Breast epithelium (tissue), 4 donors: Measurements from ENCODE around the gene MUC4. TPM values are rescaled to one million over a fixed set of nuclear protein-coding genes. Genes with fewer than 3 reads are reported as not detected.

ENCODE experiments used
- DNase-seq, 2 donors: peaks; one replicate each; pipeline ENCODE4 v3.0.0-alpha.2; 2019; ENCODE audit warnings: low spot score in 2 of 2
- H3K27ac ChIP-seq, 2 donors: fragments of 200-600 bp; sonication (generic) in 1 of 2; one replicate each; pipeline ENCODE4 v1.5.1; 2016 to 2019; ENCODE audit warnings: mild to moderate bottlenecking in 1 of 2
- H3K27me3 ChIP-seq, 2 donors: fragments of 200-600 bp; sonication (generic) in 1 of 2; one replicate each; pipeline versions ENCODE4 v1.5.1 to v1.6.0; 2017 to 2019; ENCODE audit warnings: control low read depth in 1 of 2, mild to moderate bottlenecking in 1 of 2
- H3K36me3 ChIP-seq: fragments of 200-600 bp; one replicate; pipeline ENCODE4 v1.5.1; 2019
- H3K4me1 ChIP-seq, 2 donors: fragments of 200-600 bp; sonication (generic); one replicate each; pipeline ENCODE4 v1.5.1; 2016 to 2019; ENCODE audit warnings: control low read depth in 1 of 2
- H3K4me3 ChIP-seq, 3 donors: fragments of 200-600 bp; sonication (generic); 1 replicate in 2 of 3; 2 replicates in 1 of 3; pipeline ENCODE4 v1.5.1; 2016 to 2019; ENCODE audit warnings: mild to moderate bottlenecking in 3 of 3, moderate library complexity in 2 of 3
- H3K9me3 ChIP-seq, 2 donors: fragments of 200-600 bp; sonication (generic) in 1 of 2; one replicate each; pipeline ENCODE4 v1.5.1; 2016 to 2019; ENCODE audit warnings: control low read depth in 1 of 2
- POLR2A ChIP-seq: fragments of 450-650 bp; IDR thresholded peaks from one replicate; pipeline ENCODE4 v1.6.1; 2016; ENCODE audit warnings: antibody characterized with exemption, mild to moderate bottlenecking, moderate library complexity
- POLR2AphosphoS5 ChIP-seq, 3 donors: sonication (generic); formaldehyde crosslinking; IDR thresholded peaks; one replicate each; pipeline ENCODE4 v1.6.1; 2017; ENCODE audit warnings: antibody characterized with exemption in 3 of 3
- intact Hi-C: fragments of 100-400 bp; cut with DNase I; formaldehyde crosslinking; loops from one replicate; pipeline ENCODE4 v1.15.1; 2023; ENCODE audit warnings: low total_unique reads
- total RNA-seq, 3 donors: library from RNA; depleted of rRNA; stranded (reverse); fragments of >200 nt; gene quantifications; one replicate each; pipeline ENCODE4 v1.1.0, GENCODE V29; 2016
- TF ChIP-seq, protein P1 (sequence below), 3 donors: fragments of 450-650 bp; IDR thresholded peaks; one replicate each; pipeline ENCODE4 v1.5.1; 2016 to 2017; ENCODE audit warnings: antibody characterized with exemption in 3 of 3, mild to moderate bottlenecking in 3 of 3, moderate library complexity in 3 of 3

Gene MUC4
- total RNA-seq, 3 donors from 2014 or later, result under 0.01 to 1.3 TPM; not detected in 1

DNA sequence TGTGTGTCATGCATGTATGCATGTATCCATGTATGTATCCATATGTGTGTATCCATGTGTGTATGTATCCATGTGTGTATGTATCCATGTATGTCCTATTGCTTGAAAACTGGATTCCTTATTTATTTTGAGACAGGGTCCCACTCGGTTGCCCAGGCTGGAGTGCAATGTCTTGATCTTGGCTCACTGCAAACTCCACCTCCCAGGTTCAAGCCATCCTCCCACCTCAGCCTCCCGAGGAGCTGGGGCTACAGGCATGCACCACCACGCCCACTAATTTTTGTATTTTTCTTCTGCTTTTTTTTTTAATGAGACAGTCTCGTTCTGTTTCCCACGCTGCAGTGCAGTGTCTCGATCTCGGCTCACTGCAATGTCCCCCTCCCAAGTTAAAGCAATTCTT, 56.8 kb downstream of the MUC4 start:
- intact Hi-C loops, result no loop called here
- TF ChIP-seq, protein P1, sequence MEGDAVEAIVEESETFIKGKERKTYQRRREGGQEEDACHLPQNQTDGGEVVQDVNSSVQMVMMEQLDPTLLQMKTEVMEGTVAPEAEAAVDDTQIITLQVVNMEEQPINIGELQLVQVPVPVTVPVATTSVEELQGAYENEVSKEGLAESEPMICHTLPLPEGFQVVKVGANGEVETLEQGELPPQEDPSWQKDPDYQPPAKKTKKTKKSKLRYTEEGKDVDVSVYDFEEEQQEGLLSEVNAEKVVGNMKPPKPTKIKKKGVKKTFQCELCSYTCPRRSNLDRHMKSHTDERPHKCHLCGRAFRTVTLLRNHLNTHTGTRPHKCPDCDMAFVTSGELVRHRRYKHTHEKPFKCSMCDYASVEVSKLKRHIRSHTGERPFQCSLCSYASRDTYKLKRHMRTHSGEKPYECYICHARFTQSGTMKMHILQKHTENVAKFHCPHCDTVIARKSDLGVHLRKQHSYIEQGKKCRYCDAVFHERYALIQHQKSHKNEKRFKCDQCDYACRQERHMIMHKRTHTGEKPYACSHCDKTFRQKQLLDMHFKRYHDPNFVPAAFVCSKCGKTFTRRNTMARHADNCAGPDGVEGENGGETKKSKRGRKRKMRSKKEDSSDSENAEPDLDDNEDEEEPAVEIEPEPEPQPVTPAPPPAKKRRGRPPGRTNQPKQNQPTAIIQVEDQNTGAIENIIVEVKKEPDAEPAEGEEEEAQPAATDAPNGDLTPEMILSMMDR (IDR thresholded peaks at IDR 0.05), result no peak
- TF ChIP-seq POLR2A (no peak), POLR2AphosphoS5 (IDR thresholded peaks at IDR 0.05) (no peak)
- Histone ChIP-seq H3K4me1 (peaks cover 0 to 9% of the 10 kb centered on the region in 2 donors), H3K4me3 (no peak overlapping the region), H3K9me3 (no peaks in the 10 kb centered on the region), H3K27me3 (peaks cover 0 to 13% of the 10 kb centered on the region in 2 donors), H3K36me3 (no peaks in the 10 kb centered on the region), H3K27ac (no peak overlapping the region)
- peak in 1 of 2 donors; percentile 3 for DNase-seq

DNA sequence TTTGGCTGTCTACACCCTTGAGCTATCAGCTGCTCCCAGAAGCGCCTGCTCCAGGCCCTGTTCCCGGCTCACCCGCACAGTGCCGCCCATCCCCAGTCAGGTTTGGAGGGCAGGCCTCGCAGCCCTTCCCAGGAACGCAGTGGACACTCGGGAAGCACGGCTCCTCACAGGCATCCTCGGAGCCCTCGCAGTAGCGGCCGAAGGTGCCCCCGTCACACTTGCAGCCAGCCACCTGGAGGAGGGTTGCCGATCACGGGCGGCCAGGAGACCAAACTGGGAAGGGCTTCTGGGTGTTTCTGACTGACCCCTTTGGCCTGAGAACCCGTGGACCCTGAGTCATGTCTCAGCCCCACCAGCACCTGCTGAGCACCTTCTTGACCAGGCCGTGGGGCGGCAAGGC, 57.6 kb downstream of the MUC4 start:
- intact Hi-C loops, result no loop called here
- H3K9me3 ChIP-seq, result no peaks in the 10 kb centered on the region
- H3K4me3 ChIP-seq, result no peak overlapping the region
- no peak overlapping the region for H3K27ac ChIP-seq
- H3K36me3 ChIP-seq, result no peaks in the 10 kb centered on the region
- H3K27me3 ChIP-seq, result peaks cover 0 to 11% of the 10 kb centered on the region in 2 donors
- TF ChIP-seq POLR2AphosphoS5 (IDR thresholded peaks at IDR 0.05) (no peak), POLR2A (no peak)
- TF ChIP-seq, protein P1 (IDR thresholded peaks at IDR 0.05), result no peak
- DNase-seq, result no peak
- H3K4me1 ChIP-seq, result peaks cover 0 to 9% of the 10 kb centered on the region in 2 donors

DNA sequence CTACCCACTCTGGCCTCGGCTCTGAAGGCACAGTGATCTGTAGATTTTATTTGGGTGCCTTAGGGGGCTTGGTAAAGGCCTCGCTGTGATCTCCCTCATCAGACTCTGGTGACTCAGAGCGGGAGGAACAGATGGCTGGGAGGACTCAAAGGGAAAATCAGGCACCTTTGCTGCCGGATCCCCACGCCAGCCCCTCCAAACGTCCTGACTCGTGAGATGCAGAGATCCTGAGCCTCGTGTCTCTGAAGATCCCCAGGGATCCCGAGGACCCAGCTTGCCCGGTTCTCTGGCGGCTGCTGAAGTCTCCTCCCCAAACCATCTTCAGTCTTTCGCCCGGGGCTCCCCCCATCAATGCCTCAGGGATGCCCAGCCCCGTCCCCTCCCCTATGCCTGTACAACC, 58.1 kb downstream of the MUC4 start:
- DNase-seq, result no peak
- Histone ChIP-seq H3K4me3 (no peak overlapping the region), H3K4me1 (peaks cover 0 to 9% of the 10 kb centered on the region in 2 donors), H3K9me3 (no peaks in the 10 kb centered on the region), H3K27ac (no peak overlapping the region), H3K36me3 (no peaks in the 10 kb centered on the region), H3K27me3 (peaks cover 0 to 7% of the 10 kb centered on the region in 2 donors)
- no peak for TF ChIP-seq POLR2AphosphoS5 (IDR thresholded peaks at IDR 0.05)
- no peak for TF ChIP-seq POLR2A
- TF ChIP-seq, protein P1 (IDR thresholded peaks at IDR 0.05), result no peak
- intact Hi-C loops, result no loop called here

DNA sequence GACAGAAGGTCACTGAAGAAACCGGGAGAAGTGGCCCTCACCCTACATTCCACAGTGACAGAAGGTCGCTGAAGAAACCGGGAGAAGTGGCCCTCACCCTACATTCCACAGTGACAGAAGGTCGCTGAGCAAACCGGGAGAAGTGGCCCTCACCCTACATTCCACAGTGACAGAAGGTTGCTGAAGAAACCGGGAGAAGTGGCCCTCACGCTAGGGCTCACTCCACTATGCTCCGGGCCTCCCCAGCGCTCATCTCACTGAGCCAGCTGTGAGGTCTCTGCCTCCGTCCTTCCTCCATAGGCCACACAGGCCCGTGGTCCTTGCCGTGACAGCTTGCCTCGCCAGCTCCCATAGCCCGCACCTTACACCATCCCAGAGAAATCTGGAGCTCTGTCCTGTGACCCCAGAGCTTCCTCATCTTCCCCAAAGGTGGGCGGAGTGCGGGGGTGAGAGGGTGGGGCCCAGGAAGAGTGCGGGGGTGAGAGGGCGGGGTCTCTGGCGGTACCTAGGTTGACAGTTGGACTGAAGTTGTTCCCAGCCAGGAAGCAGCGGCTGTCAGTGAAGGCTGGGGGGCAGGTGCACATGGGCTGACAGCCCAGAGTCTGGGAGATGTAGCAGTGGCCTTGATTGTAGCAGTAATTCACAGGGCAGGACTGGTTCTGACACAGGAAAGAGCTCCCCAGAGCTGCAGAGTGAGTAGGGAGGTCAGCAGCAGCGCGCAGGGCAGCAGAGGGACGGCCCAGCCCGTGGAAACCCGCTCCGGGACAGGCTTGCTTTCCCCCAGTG, 59.0 kb downstream of the MUC4 start:
- intact Hi-C loops, result no loop called here
- H3K27ac ChIP-seq, result no peak overlapping the region
- peaks cover 0 to 7% of the 10 kb centered on the region in 2 donors for H3K27me3 ChIP-seq
- no peak for DNase-seq
- no peak overlapping the region for H3K4me3 ChIP-seq
- no peaks in the 10 kb centered on the region for H3K9me3 ChIP-seq
- no peaks in the 10 kb centered on the region for H3K36me3 ChIP-seq
- H3K4me1 ChIP-seq, result peaks cover 0 to 6% of the 10 kb centered on the region in 2 donors
- TF ChIP-seq POLR2AphosphoS5 (IDR thresholded peaks at IDR 0.05), result no peak
- TF ChIP-seq POLR2A, result no peak
- TF ChIP-seq, protein P1 (IDR thresholded peaks at IDR 0.05), result no peak

DNA sequence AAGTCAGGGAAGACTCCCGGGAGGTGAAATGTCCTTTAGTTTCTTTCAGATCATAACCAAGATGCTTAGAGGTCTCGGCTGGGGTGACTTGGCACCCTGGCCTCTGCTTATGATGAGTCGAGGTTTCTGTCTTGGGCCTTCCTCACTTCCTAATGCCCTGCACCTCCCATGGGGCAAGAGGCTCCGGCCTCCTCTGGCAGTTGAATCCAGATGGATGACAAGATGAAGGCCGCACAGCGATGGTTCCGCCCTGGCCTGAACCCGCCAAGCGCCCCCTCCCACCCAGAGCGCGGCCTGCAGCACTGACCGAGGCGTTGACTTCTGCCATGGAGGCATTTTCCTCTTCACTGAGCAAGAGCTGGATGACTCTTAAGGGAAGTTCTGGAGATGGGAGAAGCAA, 59.7 kb downstream of the MUC4 start:
- intact Hi-C loops, result no loop called here
- no peak for DNase-seq
- no peaks in the 10 kb centered on the region for H3K9me3 ChIP-seq
- H3K27me3 ChIP-seq, result peaks cover 0 to 3% of the 10 kb centered on the region in 2 donors
- TF ChIP-seq POLR2AphosphoS5 (IDR thresholded peaks at IDR 0.05) (no peak), POLR2A (no peak)
- TF ChIP-seq, protein P1 (IDR thresholded peaks at IDR 0.05), result no peak
- no peak overlapping the region for H3K4me3 ChIP-seq
- no peaks in the 10 kb centered on the region for H3K36me3 ChIP-seq
- no peaks in the 10 kb centered on the region for H3K4me1 ChIP-seq
- H3K27ac ChIP-seq, result no peak overlapping the region
